ENCODE results near the gene EPHB6.

GRCh38 chr7:142894985-142895593, 40.2 kb downstream of the EPHB6 start:
- TF ChIP-seq ZNF274 (IDR thresholded peaks at IDR 0.05; ENCODE audit: low read length) (no peak), ZNF274 (tag by site-specific recombination; IDR thresholded peaks at IDR 0.05; ENCODE audit: borderline replicate concordance) (no peak), HOXA7 (CRISPR knock-in tag; IDR thresholded peaks at IDR 0.05; ENCODE audit: borderline replicate concordance) (no peak), CTCF (tag by site-specific recombination; IDR thresholded peaks at IDR 0.05) (no peak), ZNF335 (tag by site-specific recombination; conservative IDR thresholded peaks at IDR 0.05) (no peak), ELK4 (IDR thresholded peaks at IDR 0.05; ENCODE audit: borderline replicate concordance, low read depth, low read length) (no peak), ZNF792 (tag by site-specific recombination; IDR thresholded peaks at IDR 0.05) (no peak), KLF16 (tag by site-specific recombination; IDR thresholded peaks at IDR 0.05) (no peak), KLF10 (tag by site-specific recombination; IDR thresholded peaks at IDR 0.05) (no peak), ZNF776 (tag by site-specific recombination; IDR thresholded peaks at IDR 0.05; ENCODE audit: borderline replicate concordance) (no peak), ZNF121 (tag by site-specific recombination; IDR thresholded peaks at IDR 0.05) (no peak), YY1 (tag by site-specific recombination; IDR thresholded peaks at IDR 0.05) (no peak), ZFHX2 (tag by site-specific recombination; conservative IDR thresholded peaks at IDR 0.05) (no peak)
